ENCODE results near the gene PPFIA1. TPM values are rescaled to one million over a fixed set of nuclear protein-coding genes. Genes with fewer than 3 reads are reported as not detected.

Gene PPFIA1
- total and polyA plus RNA-seq, 9 donors = 20.5 to 60.3 (median 37.8) TPM

- Histone ChIP-seq H3K27ac (no peak overlapping the region), H3K4me3 (no peak overlapping the region), H3K4me1 (ENCODE audit: insufficient read depth) (peaks cover 6% of the 10 kb centered on the region), H3K9me3 (no peaks in the 10 kb centered on the region), H3K27me3 (no peaks in the 10 kb centered on the region), H3K36me3 (no peaks in the 10 kb centered on the region)
- WGBS, 3 donors = 85 to 92% (median 91%) methylated on average over 11 of the region's 11 CpGs
- no peak for DNase-seq
- TF ChIP-seq EP300 (IDR thresholded peaks at IDR 0.05) (no peak), POLR2A (IDR thresholded peaks at IDR 0.05) (no peak), CTCF (IDR thresholded peaks at IDR 0.05) (no peak)
- intact Hi-C loops (cut with DNase I) = no loop called here
These were observed 88.3 kb downstream of the PPFIA1 start for GRCh38 chr11:70358753-70359152.

DNA sequence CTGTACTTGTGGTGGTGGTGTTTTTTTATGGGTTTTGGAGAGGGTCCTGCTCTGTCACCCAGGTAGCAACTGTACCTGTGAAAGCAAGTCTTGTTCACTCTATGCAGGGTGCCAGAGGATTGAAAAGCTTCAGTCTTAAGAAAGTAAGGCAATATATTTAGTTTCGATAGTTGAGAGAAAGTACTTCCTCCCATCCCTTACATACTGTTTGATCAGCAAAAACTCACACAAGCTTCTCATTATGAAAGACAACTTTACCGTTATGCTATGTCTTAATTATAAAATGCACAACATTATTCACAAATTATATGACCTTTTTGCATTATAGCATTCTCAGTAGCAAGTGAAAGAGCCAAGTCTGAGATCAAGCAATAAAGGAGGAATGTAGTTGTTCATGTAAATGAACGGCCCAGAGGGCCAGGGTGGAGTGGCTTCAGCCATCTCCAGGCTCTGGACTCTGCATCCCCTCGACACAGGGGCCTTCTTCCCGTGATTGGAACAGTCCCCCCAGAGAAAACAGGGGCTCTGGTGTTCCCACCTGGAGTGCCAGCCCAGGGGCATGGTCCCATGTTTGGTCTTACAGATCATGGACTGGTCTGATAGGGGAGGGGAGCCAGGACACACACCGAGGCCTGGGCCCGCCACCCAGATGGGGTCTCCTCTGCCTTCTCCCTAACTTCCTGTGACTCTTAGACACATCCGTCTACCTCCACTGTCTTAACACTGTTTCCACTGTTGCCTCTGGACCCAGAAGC is 89.1 kb downstream of the PPFIA1 start:
- intact Hi-C loops (cut with DNase I) = no loop called here
- H3K36me3 ChIP-seq = no peaks in the 10 kb centered on the region
- 91 to 96% (median 94%) methylated on average over 8 of the region's 8 CpGs for WGBS, 3 donors

DNA sequence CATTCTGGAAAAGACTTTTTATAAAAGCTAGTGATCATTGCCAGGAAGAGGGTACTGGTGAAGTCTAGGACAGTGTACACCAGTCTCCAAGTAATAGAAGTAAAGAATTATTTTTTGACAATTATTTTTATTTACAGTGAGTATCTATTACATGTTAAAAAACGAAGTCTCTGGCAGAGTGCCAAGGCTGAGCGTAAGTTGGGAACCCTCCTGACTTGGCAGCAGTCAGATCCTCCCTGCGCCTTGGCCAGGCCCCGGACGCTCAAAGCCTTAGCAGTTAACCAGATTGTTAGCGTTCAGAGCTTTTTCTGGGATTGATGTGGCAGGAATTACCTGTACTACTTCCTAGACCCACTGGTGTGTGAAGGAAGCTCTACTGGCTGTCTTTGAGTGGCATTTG is 89.7 kb downstream of the PPFIA1 start:
- H3K4me3 ChIP-seq = no peak overlapping the region
- intact Hi-C loops (cut with DNase I) = no loop called here
- H3K36me3 ChIP-seq = no peaks in the 10 kb centered on the region
- no peaks in the 10 kb centered on the region for H3K27me3 ChIP-seq
- 54 to 59% (median 56%) methylated on average over 6 of the region's 6 CpGs for WGBS, 3 donors
- no peaks in the 10 kb centered on the region for H3K9me3 ChIP-seq
- H3K27ac ChIP-seq = no peak overlapping the region
- H3K4me1 ChIP-seq (ENCODE audit: insufficient read depth) = peaks cover 12% of the 10 kb centered on the region
- DNase-seq = no peak
- TF ChIP-seq CTCF (IDR thresholded peaks at IDR 0.05) = no peak
- no peak for TF ChIP-seq POLR2A (IDR thresholded peaks at IDR 0.05)
- TF ChIP-seq EP300 (IDR thresholded peaks at IDR 0.05) = no peak

More for the DNA sequence above, 89.1 kb downstream of the PPFIA1 start:
- Histone ChIP-seq H3K4me1 (ENCODE audit: insufficient read depth) (peaks cover 8% of the 10 kb centered on the region), H3K27me3 (no peaks in the 10 kb centered on the region), H3K9me3 (no peaks in the 10 kb centered on the region), H3K27ac (no peak overlapping the region), H3K4me3 (no peak overlapping the region)
- TF ChIP-seq POLR2A (IDR thresholded peaks at IDR 0.05) = no peak
- TF ChIP-seq EP300 (IDR thresholded peaks at IDR 0.05) = no peak
- no peak for TF ChIP-seq CTCF (IDR thresholded peaks at IDR 0.05)
- no peak for DNase-seq

DNA sequence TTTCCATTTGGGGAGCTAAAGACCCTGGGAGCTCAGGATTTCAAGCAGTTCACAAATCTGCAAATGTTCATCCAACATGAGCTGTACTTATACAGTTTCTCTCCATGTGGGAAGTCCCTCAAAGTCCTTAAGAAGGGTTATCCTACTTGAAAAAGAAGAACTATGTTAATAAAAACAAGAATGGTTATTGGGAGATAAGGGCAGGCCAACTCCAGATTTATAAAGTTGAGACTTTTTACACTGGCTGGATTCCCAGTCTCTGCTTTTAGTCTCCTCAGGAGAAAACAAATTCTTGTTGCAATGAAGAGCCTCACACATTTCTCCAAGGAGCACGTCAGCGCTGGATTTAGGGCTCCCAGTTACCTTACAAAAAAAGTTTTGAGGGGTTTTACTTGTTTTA is 93.7 kb downstream of the PPFIA1 start:
- Histone ChIP-seq H3K27me3 (no peaks in the 10 kb centered on the region), H3K4me3 (no peak overlapping the region), H3K36me3 (no peaks in the 10 kb centered on the region), H3K4me1 (ENCODE audit: insufficient read depth) (peaks cover 12% of the 10 kb centered on the region), H3K9me3 (no peaks in the 10 kb centered on the region), H3K27ac (peak overlapping the region in 1 of 2 donors; percentile 19)
- no peak for TF ChIP-seq CTCF (IDR thresholded peaks at IDR 0.05)
- no peak for TF ChIP-seq EP300 (IDR thresholded peaks at IDR 0.05)
- TF ChIP-seq POLR2A (IDR thresholded peaks at IDR 0.05) = no peak
- DNase-seq = no peak
- intact Hi-C loops (cut with DNase I) = no loop called here
- 7 to 20% (median 8%) methylated on average over 2 of the region's 2 CpGs for WGBS, 3 donors

Measured in ovary (tissue), 9 donors.